ENCODE measurements around the gene MRPL3.

The MRPL3 gene

GRCh38 chr3:131502530-131503319 is at the start of gene MRPL3:
Gene MRPL3, minus strand, starts transcription at chr3:131502971. Its CDS starts 150 bp downstream, at chr3:131502821.
- H3K4me3 ChIP-seq (ENCODE audit: low read length), result peak within 1 kb of the TSS; percentile 82
- no peak for TF ChIP-seq EZH2 (optimal IDR thresholded peaks at IDR 0.05; ENCODE audit: low read depth, low read length)
- TF ChIP-seq CTCF (IDR thresholded peaks at IDR 0.05; ENCODE audit: low read length), result no peak
- TF ChIP-seq EZH2phosphoT487 (IDR thresholded peaks at IDR 0.05; ENCODE audit: low read length), result no peak
- H4K20me1 ChIP-seq (ENCODE audit: insufficient read depth, low read length), result no peaks in the 10 kb centered on the region; the same call in 1 of the 2 replicates
- peak within 1 kb of the TSS; percentile 97 for H3K9ac ChIP-seq (ENCODE audit: low read length)
- no peaks in the 10 kb centered on the region for H3K27me3 ChIP-seq (replicated peaks; ENCODE audit: insufficient read depth, low read length)
- peak; percentile 90 for DNase-seq
- peak within 1 kb of the TSS; percentile 94 for H2AFZ ChIP-seq (ENCODE audit: low read length)
- H3K4me2 ChIP-seq (ENCODE audit: low read depth, low read length), result peak within 1 kb of the TSS; percentile 75
- peak within 1 kb of the TSS; percentile 59; the same call in 1 of the 2 replicates for H3K27ac ChIP-seq (ENCODE audit: low read length)
- peaks cover 39% of the 10 kb centered on the region for H3K79me2 ChIP-seq (ENCODE audit: low read length)
- H3K4me1 ChIP-seq (ENCODE audit: low read length), result peaks cover 12% of the 10 kb centered on the region; the same call in 1 of the 2 replicates
- H3K36me3 ChIP-seq (replicated peaks; ENCODE audit: insufficient read depth, low read length), result peaks cover 4% of the 10 kb centered on the region; the same call in 1 of the 2 replicates
- no peaks in the 10 kb centered on the region for H3K9me3 ChIP-seq (replicated peaks; ENCODE audit: insufficient read depth, low read length)
- H3F3A ChIP-seq (ENCODE audit: insufficient read depth, low read length), result no peaks in the 10 kb centered on the region
- H3K9me2 ChIP-seq (replicated peaks; ENCODE audit: insufficient read depth, low read length), result no peaks in the 10 kb centered on the region

GRCh38 chr3:131551761-131552160 is 49.0 kb upstream of the MRPL3 start:
- Histone ChIP-seq H3F3A (ENCODE audit: insufficient read depth, low read length) (peaks cover 9% of the 10 kb centered on the region; the same call in 1 of the 2 replicates), H3K9me2 (replicated peaks; ENCODE audit: insufficient read depth, low read length) (no peaks in the 10 kb centered on the region), H3K4me2 (ENCODE audit: low read depth, low read length) (no peak overlapping the region), H3K27me3 (replicated peaks; ENCODE audit: insufficient read depth, low read length) (peaks cover 43% of the 10 kb centered on the region), H3K9ac (ENCODE audit: low read length) (no peak overlapping the region), H3K9me3 (replicated peaks; ENCODE audit: insufficient read depth, low read length) (no peaks in the 10 kb centered on the region), H3K4me3 (ENCODE audit: low read length) (no peak overlapping the region), H3K36me3 (replicated peaks; ENCODE audit: insufficient read depth, low read length) (no peaks in the 10 kb centered on the region), H3K79me2 (ENCODE audit: low read length) (no peaks in the 10 kb centered on the region), H3K27ac (ENCODE audit: low read length) (no peak overlapping the region), H2AFZ (ENCODE audit: low read length) (no peak overlapping the region), H3K4me1 (ENCODE audit: low read length) (peaks cover 20% of the 10 kb centered on the region), H4K20me1 (ENCODE audit: insufficient read depth, low read length) (no peaks in the 10 kb centered on the region)
- TF ChIP-seq EZH2 (optimal IDR thresholded peaks at IDR 0.05; ENCODE audit: low read depth, low read length), result no peak
- no peak for DNase-seq

DNA sequence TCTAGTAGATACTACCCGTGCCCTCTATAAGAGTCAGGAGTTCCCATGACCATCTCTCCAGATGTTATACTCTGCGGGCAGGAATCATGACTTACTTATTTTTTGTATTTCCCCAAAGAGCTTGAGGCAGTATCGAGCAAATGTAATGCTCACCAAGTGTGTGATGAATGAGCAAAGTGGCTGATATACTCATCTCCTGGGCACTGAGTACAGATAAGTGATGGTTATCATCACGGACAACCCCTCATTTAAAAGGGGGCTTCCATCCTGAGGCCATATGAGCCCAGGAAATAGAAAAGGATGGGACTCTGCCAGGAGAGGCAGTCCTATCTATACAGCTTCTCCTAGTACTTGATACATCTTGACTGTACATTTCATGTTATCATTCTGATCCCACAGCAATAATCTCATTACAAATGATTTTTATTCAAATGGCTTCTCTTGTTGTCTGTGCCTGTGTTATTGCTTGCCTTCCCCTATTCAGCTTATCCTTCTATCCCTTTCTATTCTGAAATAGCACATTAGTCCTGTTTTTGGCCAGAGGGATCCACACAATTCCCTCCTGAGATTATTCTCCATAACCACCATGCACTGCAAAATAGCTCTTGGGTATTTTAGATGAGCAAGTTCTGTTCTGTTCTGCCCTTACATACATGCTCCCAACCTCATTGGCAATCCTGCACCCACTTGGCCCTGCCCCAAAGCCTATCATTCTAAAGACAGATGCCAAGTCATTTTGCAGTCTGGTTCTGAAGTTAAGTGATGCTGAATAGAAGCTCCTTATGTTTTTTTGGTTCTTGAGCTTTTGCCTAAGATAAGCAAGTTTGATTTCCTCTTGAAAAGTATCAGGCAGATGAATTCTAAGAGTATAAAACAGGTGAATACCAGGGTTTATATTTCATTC is 48.0 kb upstream of the MRPL3 start:
- Histone ChIP-seq H3K4me1 (ENCODE audit: low read length) (peaks cover 20% of the 10 kb centered on the region), H3K9me3 (replicated peaks; ENCODE audit: insufficient read depth, low read length) (no peaks in the 10 kb centered on the region)
- DNase-seq, result no peak

More for the DNA sequence above, 48.0 kb upstream of the MRPL3 start:
- TF ChIP-seq EZH2phosphoT487 (IDR thresholded peaks at IDR 0.05; ENCODE audit: low read length) (no peak), EZH2 (optimal IDR thresholded peaks at IDR 0.05; ENCODE audit: low read depth, low read length) (no peak), CTCF (IDR thresholded peaks at IDR 0.05; ENCODE audit: low read length) (no peak)
- H3K36me3 ChIP-seq (replicated peaks; ENCODE audit: insufficient read depth, low read length), result no peaks in the 10 kb centered on the region
- H3K27me3 ChIP-seq (replicated peaks; ENCODE audit: insufficient read depth, low read length), result peaks cover 41% of the 10 kb centered on the region
- no peaks in the 10 kb centered on the region for H3K9me2 ChIP-seq (replicated peaks; ENCODE audit: insufficient read depth, low read length)
- H3K4me3 ChIP-seq (ENCODE audit: low read length), result no peak overlapping the region
- no peak overlapping the region for H3K27ac ChIP-seq (ENCODE audit: low read length)
- H2AFZ ChIP-seq (ENCODE audit: low read length), result no peak overlapping the region
- peaks cover 9% of the 10 kb centered on the region; the same call in 1 of the 2 replicates for H3F3A ChIP-seq (ENCODE audit: insufficient read depth, low read length)
- H3K79me2 ChIP-seq (ENCODE audit: low read length), result no peaks in the 10 kb centered on the region
- H4K20me1 ChIP-seq (ENCODE audit: insufficient read depth, low read length), result no peaks in the 10 kb centered on the region
- H3K4me2 ChIP-seq (ENCODE audit: low read depth, low read length), result no peak overlapping the region
- no peak overlapping the region for H3K9ac ChIP-seq (ENCODE audit: low read length)
